Panc1 (cell line): ENCODE measurements around the gene MLYCD. TPM values are rescaled to one million over a fixed set of nuclear protein-coding genes. Genes with fewer than 3 reads are reported as not detected.

ENCODE experiments used
- ATAC-seq: fragments of 200-7000 bp; cut with Tn5 transposase; 2 replicates; pipeline ENCODE4 v1.9.1; 2020; ENCODE audit warnings: mild to moderate bottlenecking, moderate library complexity
- BruUV-seq: library from RNA; stranded (reverse); fragments of 400-500 nt; replicated peaks from 2 replicates; lab custom pipeline; 2021; lab: Mats Ljungman, UMichigan
- CTCF ChIA-PET: fragments of 300-600 bp; sonication (Branson Sonifier 250); formaldehyde crosslinking; loops from one replicate; lab custom pipeline; 2022; ENCODE audit warnings: antibody characterized with exemption; lab: Charles Lee
- POLR2A ChIA-PET: fragments of 300-600 bp; sonication (Branson Sonifier 250); formaldehyde crosslinking; loops from one replicate; lab custom pipeline; 2022; ENCODE audit warnings: antibody characterized with exemption; lab: Charles Lee
- DNase-seq: peaks from one replicate; pipeline ENCODE4 v3.0.0-alpha.2; 2010; ENCODE audit warnings: low read depth, low spot score
- H3K27ac ChIP-seq: 2 replicates; pipeline ENCODE4 v1.5.1; 2011; ENCODE audit warnings: mild to moderate bottlenecking, low read length, inconsistent platforms
- H3K27me3 ChIP-seq: fragments of 200-500 bp; sonication (Bioruptor generic); 2 replicates; pipeline ENCODE4 v1.6.0; 2014; ENCODE audit warnings: low read length, inconsistent platforms; ENCODE audit not compliant: control insufficient read depth, insufficient read depth
- H3K36me3 ChIP-seq: fragments of 200-500 bp; sonication (Bioruptor generic); 2 replicates; pipeline ENCODE4 v1.5.1; 2014; ENCODE audit warnings: inconsistent platforms, mild to moderate bottlenecking, low read length, moderate library complexity; ENCODE audit not compliant: control insufficient read depth, insufficient read depth
- H3K4me1 ChIP-seq: 2 replicates; pipeline ENCODE4 v1.5.1; 2011; ENCODE audit warnings: inconsistent platforms, mild to moderate bottlenecking, low read length, moderate library complexity; ENCODE audit not compliant: control insufficient read depth, insufficient read depth
- H3K4me3 ChIP-seq, 2 experiments: 2 replicates each; pipeline ENCODE4 v1.5.1; 2011 to 2012; ENCODE audit warnings: low read depth in 2 of 2, low read length in 2 of 2, mild to moderate bottlenecking in 2 of 2, inconsistent platforms in 1 of 2, moderate library complexity in 1 of 2
- H3K9me3 ChIP-seq: fragments of 200-500 bp; sonication (Bioruptor generic); 2 replicates; pipeline ENCODE4 v1.5.1; 2014; ENCODE audit warnings: low read depth, mild to moderate bottlenecking, inconsistent platforms, low read length, moderate library complexity; ENCODE audit not compliant: control insufficient read depth, insufficient read depth
- POLR2AphosphoS5 ChIP-seq: IDR thresholded peaks from 2 replicates; pipeline ENCODE4 v1.6.1; 2012; ENCODE audit warnings: mild to moderate bottlenecking, low read depth, low read length, moderate library complexity
- SIN3A ChIP-seq: IDR thresholded peaks from 2 replicates; pipeline ENCODE4 v1.6.1; 2012; ENCODE audit warnings: low read depth, mild to moderate bottlenecking, low read length, moderate library complexity, borderline replicate concordance; ENCODE audit not compliant: insufficient read depth
- TCF7L2 ChIP-seq: IDR thresholded peaks from 2 replicates; pipeline ENCODE4 v1.6.1; 2011; ENCODE audit warnings: mild to moderate bottlenecking, low read depth, low read length, inconsistent platforms
- in situ Hi-C: cut with HindIII; loops from 2 replicates; pipeline ENCODE4 v1.10.0; 2016; ENCODE audit warnings: low sequenced_read_pairs, low pct_unique_long_range_greater_than_20kb
- intact Hi-C: fragments of 100-400 bp; cut with micrococcal nuclease; formaldehyde crosslinking; loops from one replicate; pipeline ENCODE4 v1.10.0; 2022; ENCODE audit not compliant: unreplicated experiment
- total RNA-seq: library from RNA; stranded (reverse); gene quantifications from one replicate; pipeline ENCODE4 v1.2.1, GENCODE V29; 2021; ENCODE audit not compliant: unreplicated experiment
- TF ChIP-seq, protein P1 (sequence below), 2 experiments: IDR thresholded peaks; 2 replicates each; pipeline ENCODE4 v1.6.1; 2011 to 2012; ENCODE audit warnings: low read depth in 2 of 2, control low read depth in 1 of 2, low read length in 1 of 2, mild to moderate bottlenecking in 1 of 2, moderate library complexity in 1 of 2; ENCODE audit not compliant: insufficient read depth in 1 of 2
- TF ChIP-seq, protein P2 (sequence below): fragments of 450-650 bp; IDR thresholded peaks from 2 replicates; pipeline ENCODE4 v1.5.1; 2017; ENCODE audit warnings: mild to moderate bottlenecking

Gene MLYCD
- total RNA-seq, 1 experiment from 2014 or later: 2.2 TPM

DNA sequence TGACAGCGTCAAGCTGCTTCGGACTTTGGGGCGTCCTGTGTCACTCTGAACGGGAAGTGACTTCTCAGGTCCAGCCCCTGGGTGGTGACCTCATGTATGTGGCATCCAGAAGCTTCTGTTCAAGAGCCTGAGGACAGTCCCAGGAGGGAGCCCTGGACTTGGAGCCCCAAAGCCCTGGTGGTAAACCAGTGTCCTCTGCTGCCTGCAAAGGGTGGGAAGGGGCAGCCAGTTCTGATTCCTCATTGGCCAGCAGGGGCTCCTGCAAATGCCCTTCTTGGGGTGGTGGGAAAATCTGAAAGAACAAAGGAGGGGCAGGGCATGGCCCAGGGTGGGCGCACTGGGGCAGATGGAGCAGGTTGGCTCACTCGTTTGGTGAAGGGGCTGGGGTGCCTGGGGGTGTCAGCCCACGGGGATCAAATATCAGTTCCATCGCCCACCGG, 55.7 kb downstream of the MLYCD start:
- BruUV-seq: no TSS peak
- ChIA-PET POLR2A (no interaction called here), CTCF (interaction anchor here (0.5 to 1.0 kb wide), 3 partner anchors 10 to 147 kb away, joined by 3 to 6 read pairs (median 3); no protein-coding TSS in a partner anchor)
- Histone ChIP-seq H3K9me3 (no peaks in the 10 kb centered on the region), H3K27ac (no peak overlapping the region), H3K36me3 (no peaks in the 10 kb centered on the region; the same call in 1 of the 2 replicates), H3K27me3 (no peaks in the 10 kb centered on the region), H3K4me1 (peaks cover 9% of the 10 kb centered on the region), H3K4me3 (no peak overlapping the region; a peak in 1 of 4 replicates)
- DNase-seq (no peak), ATAC-seq (no peak)
- in situ Hi-C loops: no loop called here
- intact Hi-C loops: no loop called here
- TF ChIP-seq, protein P1, sequence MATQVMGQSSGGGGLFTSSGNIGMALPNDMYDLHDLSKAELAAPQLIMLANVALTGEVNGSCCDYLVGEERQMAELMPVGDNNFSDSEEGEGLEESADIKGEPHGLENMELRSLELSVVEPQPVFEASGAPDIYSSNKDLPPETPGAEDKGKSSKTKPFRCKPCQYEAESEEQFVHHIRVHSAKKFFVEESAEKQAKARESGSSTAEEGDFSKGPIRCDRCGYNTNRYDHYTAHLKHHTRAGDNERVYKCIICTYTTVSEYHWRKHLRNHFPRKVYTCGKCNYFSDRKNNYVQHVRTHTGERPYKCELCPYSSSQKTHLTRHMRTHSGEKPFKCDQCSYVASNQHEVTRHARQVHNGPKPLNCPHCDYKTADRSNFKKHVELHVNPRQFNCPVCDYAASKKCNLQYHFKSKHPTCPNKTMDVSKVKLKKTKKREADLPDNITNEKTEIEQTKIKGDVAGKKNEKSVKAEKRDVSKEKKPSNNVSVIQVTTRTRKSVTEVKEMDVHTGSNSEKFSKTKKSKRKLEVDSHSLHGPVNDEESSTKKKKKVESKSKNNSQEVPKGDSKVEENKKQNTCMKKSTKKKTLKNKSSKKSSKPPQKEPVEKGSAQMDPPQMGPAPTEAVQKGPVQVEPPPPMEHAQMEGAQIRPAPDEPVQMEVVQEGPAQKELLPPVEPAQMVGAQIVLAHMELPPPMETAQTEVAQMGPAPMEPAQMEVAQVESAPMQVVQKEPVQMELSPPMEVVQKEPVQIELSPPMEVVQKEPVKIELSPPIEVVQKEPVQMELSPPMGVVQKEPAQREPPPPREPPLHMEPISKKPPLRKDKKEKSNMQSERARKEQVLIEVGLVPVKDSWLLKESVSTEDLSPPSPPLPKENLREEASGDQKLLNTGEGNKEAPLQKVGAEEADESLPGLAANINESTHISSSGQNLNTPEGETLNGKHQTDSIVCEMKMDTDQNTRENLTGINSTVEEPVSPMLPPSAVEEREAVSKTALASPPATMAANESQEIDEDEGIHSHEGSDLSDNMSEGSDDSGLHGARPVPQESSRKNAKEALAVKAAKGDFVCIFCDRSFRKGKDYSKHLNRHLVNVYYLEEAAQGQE (IDR thresholded peaks at IDR 0.05; ENCODE audit: insufficient read depth in 1 of 2, low read depth in 2 of 2, low read length in 1 of 2): no peak
- TF ChIP-seq, protein P2, sequence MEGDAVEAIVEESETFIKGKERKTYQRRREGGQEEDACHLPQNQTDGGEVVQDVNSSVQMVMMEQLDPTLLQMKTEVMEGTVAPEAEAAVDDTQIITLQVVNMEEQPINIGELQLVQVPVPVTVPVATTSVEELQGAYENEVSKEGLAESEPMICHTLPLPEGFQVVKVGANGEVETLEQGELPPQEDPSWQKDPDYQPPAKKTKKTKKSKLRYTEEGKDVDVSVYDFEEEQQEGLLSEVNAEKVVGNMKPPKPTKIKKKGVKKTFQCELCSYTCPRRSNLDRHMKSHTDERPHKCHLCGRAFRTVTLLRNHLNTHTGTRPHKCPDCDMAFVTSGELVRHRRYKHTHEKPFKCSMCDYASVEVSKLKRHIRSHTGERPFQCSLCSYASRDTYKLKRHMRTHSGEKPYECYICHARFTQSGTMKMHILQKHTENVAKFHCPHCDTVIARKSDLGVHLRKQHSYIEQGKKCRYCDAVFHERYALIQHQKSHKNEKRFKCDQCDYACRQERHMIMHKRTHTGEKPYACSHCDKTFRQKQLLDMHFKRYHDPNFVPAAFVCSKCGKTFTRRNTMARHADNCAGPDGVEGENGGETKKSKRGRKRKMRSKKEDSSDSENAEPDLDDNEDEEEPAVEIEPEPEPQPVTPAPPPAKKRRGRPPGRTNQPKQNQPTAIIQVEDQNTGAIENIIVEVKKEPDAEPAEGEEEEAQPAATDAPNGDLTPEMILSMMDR: no peak
- TF ChIP-seq POLR2AphosphoS5 (no peak), SIN3A (no peak), TCF7L2 (no peak)

DNA sequence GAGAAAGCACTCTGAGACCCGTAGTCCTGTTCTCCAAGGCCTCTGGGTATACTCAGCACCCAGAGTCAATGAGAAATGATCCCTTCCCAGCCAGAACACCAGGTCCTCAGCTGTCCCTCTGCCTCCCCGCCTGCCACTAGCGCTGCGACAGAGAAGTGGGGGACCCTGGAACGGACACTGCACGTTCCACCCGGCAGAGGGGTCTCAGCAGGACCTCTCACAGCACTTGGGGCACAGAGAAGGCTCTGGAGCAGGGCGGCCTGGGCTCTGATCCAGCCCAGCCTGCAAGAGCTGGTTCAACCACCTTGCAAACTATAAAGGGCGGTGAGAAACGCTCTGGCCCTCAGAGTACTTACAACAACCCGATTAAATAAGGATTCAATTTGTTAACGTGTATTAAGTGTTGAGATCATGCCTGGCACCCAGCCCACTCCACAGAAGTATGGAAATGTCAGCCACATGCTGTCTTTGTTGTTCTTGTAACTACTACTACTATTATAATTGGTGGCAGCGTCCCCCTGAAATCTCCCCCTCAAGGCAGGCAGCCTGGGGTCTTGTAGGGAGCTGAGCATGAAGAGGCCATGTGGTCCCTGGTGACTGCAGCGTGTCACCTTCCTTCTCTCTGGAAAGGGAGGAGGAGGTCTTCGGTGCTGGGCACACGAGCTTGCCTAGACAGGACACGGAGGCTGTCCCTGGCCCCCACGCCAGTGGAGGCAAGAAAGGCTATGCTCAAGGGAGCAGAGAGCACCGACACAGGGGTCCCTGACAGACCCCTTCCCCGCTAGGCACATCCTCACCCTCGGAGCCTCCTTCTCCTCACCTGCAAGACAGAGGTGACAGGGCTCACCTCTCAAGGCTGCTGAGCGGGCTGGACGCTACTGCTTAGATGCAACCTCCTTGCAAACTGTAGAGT, 56.6 kb downstream of the MLYCD start:
- in situ Hi-C loops (no loop called here), intact Hi-C loops (loop anchor here (1.0 kb wide), 1 partner anchor 110 kb away; no protein-coding TSS in a partner anchor)
- POLR2A ChIA-PET: no interaction called here
- no peak for ATAC-seq
- Histone ChIP-seq H3K4me1 (peaks cover 9% of the 10 kb centered on the region), H3K36me3 (no peaks in the 10 kb centered on the region; the same call in 1 of the 2 replicates), H3K4me3 (no peak overlapping the region), H3K27me3 (no peaks in the 10 kb centered on the region), H3K27ac (no peak overlapping the region), H3K9me3 (no peaks in the 10 kb centered on the region)
- no TSS peak for BruUV-seq
- no peak for DNase-seq
- TF ChIP-seq, protein P2: no peak
- no peak for TF ChIP-seq TCF7L2
- TF ChIP-seq SIN3A: no peak
- TF ChIP-seq, protein P1 (IDR thresholded peaks at IDR 0.05; ENCODE audit: insufficient read depth in 1 of 2, low read depth in 2 of 2, low read length in 1 of 2): no peak
- no peak for TF ChIP-seq POLR2AphosphoS5
- CTCF ChIA-PET: no interaction called here
